Measurements from ENCODE around the gene SMIM34.
"Not testable (repeated sequence)": the region's sequence is repeated elsewhere in the genome, so short reads cannot be mapped to it uniquely, and the experiment has no call there.

DNA sequence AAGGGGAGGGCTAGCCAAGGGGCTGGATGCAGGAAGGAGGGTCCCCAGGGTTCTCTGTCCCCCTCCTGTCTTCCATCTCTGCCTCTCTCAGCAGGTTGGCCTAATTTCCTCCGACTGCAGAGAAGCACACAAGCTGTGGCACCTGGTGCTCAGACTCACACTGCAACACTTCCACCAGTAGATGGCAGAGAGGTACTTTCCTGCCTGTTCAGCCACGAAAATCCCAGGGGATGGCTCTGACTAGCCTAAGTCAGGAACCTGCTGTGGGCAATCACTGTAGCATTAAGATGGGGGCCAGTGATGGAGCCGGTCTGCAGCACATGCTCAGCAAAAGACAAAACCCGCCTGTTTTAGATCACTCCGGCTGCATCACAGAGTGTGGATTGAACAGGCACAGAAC is 6.0 kb upstream of the SMIM34 start:
- TF ChIP-seq, protein P1, sequence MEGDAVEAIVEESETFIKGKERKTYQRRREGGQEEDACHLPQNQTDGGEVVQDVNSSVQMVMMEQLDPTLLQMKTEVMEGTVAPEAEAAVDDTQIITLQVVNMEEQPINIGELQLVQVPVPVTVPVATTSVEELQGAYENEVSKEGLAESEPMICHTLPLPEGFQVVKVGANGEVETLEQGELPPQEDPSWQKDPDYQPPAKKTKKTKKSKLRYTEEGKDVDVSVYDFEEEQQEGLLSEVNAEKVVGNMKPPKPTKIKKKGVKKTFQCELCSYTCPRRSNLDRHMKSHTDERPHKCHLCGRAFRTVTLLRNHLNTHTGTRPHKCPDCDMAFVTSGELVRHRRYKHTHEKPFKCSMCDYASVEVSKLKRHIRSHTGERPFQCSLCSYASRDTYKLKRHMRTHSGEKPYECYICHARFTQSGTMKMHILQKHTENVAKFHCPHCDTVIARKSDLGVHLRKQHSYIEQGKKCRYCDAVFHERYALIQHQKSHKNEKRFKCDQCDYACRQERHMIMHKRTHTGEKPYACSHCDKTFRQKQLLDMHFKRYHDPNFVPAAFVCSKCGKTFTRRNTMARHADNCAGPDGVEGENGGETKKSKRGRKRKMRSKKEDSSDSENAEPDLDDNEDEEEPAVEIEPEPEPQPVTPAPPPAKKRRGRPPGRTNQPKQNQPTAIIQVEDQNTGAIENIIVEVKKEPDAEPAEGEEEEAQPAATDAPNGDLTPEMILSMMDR (IDR thresholded peaks at IDR 0.05), result not testable (repeated sequence)
- not testable (repeated sequence) for TF ChIP-seq POLR2A (IDR thresholded peaks at IDR 0.05)
